GM12872 (cell line): Measurements from ENCODE around the gene SLC8A1.

Source experiments
- TF ChIP-seq, protein P1 (sequence below): IDR thresholded peaks from 3 replicates; pipeline ENCODE4 v1.5.1; 2011; ENCODE audit warnings: low read depth, mild to moderate bottlenecking, low read length, moderate library complexity; ENCODE audit not compliant: insufficient read depth

Gene SLC8A1

GRCh38 chr2:40339026-40339425, 112.9 kb downstream of the SLC8A1 start:
- TF ChIP-seq, protein P1, sequence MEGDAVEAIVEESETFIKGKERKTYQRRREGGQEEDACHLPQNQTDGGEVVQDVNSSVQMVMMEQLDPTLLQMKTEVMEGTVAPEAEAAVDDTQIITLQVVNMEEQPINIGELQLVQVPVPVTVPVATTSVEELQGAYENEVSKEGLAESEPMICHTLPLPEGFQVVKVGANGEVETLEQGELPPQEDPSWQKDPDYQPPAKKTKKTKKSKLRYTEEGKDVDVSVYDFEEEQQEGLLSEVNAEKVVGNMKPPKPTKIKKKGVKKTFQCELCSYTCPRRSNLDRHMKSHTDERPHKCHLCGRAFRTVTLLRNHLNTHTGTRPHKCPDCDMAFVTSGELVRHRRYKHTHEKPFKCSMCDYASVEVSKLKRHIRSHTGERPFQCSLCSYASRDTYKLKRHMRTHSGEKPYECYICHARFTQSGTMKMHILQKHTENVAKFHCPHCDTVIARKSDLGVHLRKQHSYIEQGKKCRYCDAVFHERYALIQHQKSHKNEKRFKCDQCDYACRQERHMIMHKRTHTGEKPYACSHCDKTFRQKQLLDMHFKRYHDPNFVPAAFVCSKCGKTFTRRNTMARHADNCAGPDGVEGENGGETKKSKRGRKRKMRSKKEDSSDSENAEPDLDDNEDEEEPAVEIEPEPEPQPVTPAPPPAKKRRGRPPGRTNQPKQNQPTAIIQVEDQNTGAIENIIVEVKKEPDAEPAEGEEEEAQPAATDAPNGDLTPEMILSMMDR: no peak

GRCh38 chr2:40332191-40332826, 119.6 kb downstream of the SLC8A1 start:
- TF ChIP-seq, protein P1: no peak

DNA sequence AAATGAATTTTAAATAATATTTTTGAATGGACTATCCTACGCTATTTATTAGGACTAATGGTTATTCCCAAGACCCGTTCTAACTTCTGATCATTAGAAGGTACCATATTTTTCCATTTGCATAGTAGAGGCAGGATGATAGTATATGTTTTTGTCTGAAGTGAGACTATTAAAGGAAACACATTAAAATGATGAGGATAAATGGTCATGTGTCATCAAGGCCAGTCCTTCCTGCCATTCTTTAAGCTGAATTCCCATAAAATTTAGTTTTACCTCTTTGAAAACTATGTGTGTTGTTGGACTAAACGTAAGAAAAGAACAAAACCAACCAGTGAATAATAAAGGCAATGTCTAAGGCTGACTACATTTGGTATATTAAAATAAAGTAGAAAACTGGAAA, 121.8 kb downstream of the SLC8A1 start:
- TF ChIP-seq, protein P1: no peak

- TF ChIP-seq, protein P1: no peak
Measured at GRCh38 chr2:40329739-40330030, 122.2 kb downstream of the SLC8A1 start.

GRCh38 chr2:40325116-40325515, 126.8 kb downstream of the SLC8A1 start:
- TF ChIP-seq, protein P1: no peak

DNA sequence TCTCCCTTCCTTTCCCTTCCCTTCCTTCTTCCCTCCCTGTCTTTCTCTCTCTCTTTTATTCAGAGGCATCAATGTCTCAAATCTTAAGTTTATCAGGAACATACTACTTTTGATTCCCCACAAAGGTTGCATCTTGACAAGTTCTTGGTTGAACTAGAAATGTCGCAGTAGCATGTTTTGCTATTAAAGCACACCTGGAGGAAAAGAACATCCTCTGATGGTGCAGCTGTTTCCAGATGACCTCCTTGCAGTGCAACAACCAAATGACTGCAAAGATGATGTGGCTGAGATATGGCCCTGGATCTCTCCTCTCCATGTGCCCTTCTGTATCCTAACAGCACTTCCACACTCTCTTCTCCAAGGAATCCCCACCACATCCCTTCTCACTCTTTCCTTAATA, 127.2 kb downstream of the SLC8A1 start:
- TF ChIP-seq, protein P1: no peak

DNA sequence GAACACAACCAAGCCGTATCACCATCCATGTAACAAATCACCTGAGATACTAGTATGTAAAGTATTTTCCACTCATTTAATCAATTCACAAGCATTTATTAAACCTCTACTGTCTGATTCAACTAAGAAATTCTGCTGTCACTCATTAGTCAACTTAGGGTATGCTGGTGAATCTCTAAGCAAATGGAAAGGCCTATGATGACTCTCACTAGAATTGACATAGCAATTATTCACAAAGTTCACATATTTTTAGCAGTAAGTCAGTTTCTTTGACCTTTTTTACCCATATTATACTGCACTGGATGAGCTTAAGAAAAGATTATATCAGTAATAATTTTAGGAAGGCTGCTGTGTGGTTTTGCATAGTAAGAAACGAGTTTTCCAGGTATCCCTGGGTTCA, 130.1 kb downstream of the SLC8A1 start:
- TF ChIP-seq, protein P1: no peak

GRCh38 chr2:40321016-40321623, 130.8 kb downstream of the SLC8A1 start:
- TF ChIP-seq, protein P1: no peak
